ENCODE data around the gene FOXO3.

Gene FOXO3

GRCh38 chr6:108689272-108690161 is 128.8 kb downstream of the FOXO3 start:
- no peak for ATAC-seq

- no peak for ATAC-seq
Observed at GRCh38 chr6:108690326-108691049, 129.8 kb downstream of the FOXO3 start.

- no peak for ATAC-seq
Observed at GRCh38 chr6:108693430-108694154, 132.9 kb downstream of the FOXO3 start.

GRCh38 chr6:108694816-108695215 is 134.1 kb downstream of the FOXO3 start:
- ATAC-seq, result no peak

- no peak for ATAC-seq
Observed at GRCh38 chr6:108697561-108698161, 136.9 kb downstream of the FOXO3 start.

GRCh38 chr6:108698593-108699289 is 138.0 kb downstream of the FOXO3 start:
- ATAC-seq, result no peak

- ATAC-seq, result no peak
Observed at GRCh38 chr6:108699290-108700041, 138.7 kb downstream of the FOXO3 start.

GRCh38 chr6:108702106-108702851 is 141.6 kb downstream of the FOXO3 start:
- no peak for ATAC-seq

GRCh38 chr6:108706649-108707048 is 145.9 kb downstream of the FOXO3 start:
- no peak for ATAC-seq

- ATAC-seq, result no peak
Observed at GRCh38 chr6:108707328-108707976, 146.7 kb downstream of the FOXO3 start.

- ATAC-seq, result no peak
Observed at GRCh38 chr6:108710030-108710429, 149.3 kb downstream of the FOXO3 start.

GRCh38 chr6:108710551-108710950 is 149.8 kb downstream of the FOXO3 start:
- no peak for ATAC-seq

- no peak for ATAC-seq
Observed at GRCh38 chr6:108711071-108711470, 150.4 kb downstream of the FOXO3 start.

GRCh38 chr6:108711826-108712225 is 151.1 kb downstream of the FOXO3 start:
- no peak for ATAC-seq

- ATAC-seq, result no peak
Observed at GRCh38 chr6:108712946-108713345, 152.2 kb downstream of the FOXO3 start.

- ATAC-seq, result no peak
Observed at GRCh38 chr6:108714101-108714765, 153.5 kb downstream of the FOXO3 start.

GRCh38 chr6:108714766-108715414 is 154.2 kb downstream of the FOXO3 start:
- ATAC-seq, result no peak

GRCh38 chr6:108715832-108716231 is 155.1 kb downstream of the FOXO3 start:
- no peak for ATAC-seq

Data from activated CD4-positive, CD25-positive, alpha-beta regulatory T cell treated with anti-CD3 and anti-CD28 coated beads, Interleukin-2, amount 50 U/mL, for 24 hours (primary cell).